Spleen (tissue), 7 donors: ENCODE results near the gene EDAR.

Experiments used
- POLR2A ChIP-seq, 3 donors: fragments of 450-650 bp; IDR thresholded peaks; one replicate each; pipeline ENCODE4 v1.5.1; 2017; ENCODE audit warnings: antibody characterized with exemption in 3 of 3, mild to moderate bottlenecking in 1 of 3
- POLR2AphosphoS5 ChIP-seq, 3 donors: sonication (generic); formaldehyde crosslinking; IDR thresholded peaks; one replicate each; pipeline ENCODE4 v1.5.1; 2017; ENCODE audit warnings: antibody characterized with exemption in 3 of 3
- TF ChIP-seq, protein P1 (sequence below), 11 experiments: fragments of 200-600 bp in 7 of 11; fragments of 450-650 bp in 4 of 11; sonication (generic) in 4 of 11; IDR thresholded peaks in 8 of 11; conservative IDR thresholded peaks in 3 of 11; 1 replicate in 7 of 11; 2 replicates in 4 of 11; pipeline versions ENCODE4 v1.4.0 to v1.8.0; 2016 to 2021; ENCODE audit warnings: antibody characterized with exemption in 11 of 11, inconsistent platforms in 4 of 11, mild to moderate bottlenecking in 1 of 11
- donor health status: DM: no; HTN: no; CAD: no; lungs with moderate emphysema.
- donor health status: DM: no; HTN: no; CAD: no.
- donor health status: DM: no; HTN: no; CAD: no.

DNA sequence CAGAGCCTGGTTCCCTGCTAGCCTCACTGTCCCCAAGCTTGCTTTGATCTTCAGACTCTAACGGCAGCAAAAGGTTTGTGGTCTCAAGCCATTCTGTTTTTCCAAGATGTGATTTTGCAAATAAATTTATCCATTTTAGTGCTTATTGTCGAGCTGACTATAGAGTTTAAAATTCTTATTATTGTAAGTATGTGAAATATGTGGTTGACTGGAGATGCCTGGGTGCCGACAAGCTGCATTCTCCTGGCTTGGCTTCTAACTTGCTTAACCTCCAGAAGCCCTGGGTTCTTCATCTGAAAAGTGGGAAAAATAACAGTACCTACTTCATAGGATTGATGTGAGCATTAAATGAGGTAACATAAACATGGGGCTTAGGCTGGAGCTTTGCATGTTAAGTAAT lies 9.9 kb upstream of the EDAR start:
- TF ChIP-seq POLR2A (IDR thresholded peaks at IDR 0.05) (no peak), POLR2AphosphoS5 (IDR thresholded peaks at IDR 0.05) (no peak)
- TF ChIP-seq, protein P1, sequence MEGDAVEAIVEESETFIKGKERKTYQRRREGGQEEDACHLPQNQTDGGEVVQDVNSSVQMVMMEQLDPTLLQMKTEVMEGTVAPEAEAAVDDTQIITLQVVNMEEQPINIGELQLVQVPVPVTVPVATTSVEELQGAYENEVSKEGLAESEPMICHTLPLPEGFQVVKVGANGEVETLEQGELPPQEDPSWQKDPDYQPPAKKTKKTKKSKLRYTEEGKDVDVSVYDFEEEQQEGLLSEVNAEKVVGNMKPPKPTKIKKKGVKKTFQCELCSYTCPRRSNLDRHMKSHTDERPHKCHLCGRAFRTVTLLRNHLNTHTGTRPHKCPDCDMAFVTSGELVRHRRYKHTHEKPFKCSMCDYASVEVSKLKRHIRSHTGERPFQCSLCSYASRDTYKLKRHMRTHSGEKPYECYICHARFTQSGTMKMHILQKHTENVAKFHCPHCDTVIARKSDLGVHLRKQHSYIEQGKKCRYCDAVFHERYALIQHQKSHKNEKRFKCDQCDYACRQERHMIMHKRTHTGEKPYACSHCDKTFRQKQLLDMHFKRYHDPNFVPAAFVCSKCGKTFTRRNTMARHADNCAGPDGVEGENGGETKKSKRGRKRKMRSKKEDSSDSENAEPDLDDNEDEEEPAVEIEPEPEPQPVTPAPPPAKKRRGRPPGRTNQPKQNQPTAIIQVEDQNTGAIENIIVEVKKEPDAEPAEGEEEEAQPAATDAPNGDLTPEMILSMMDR (IDR thresholded peaks at IDR 0.05 in 8 of 11, conservative IDR thresholded peaks at IDR 0.05 in 3 of 11), result no peak
